ENCODE data around the gene TCF12. TPM values are rescaled to one million over a fixed set of nuclear protein-coding genes. Genes with fewer than 3 reads are reported as not detected.

The TCF12 gene
- total RNA-seq, 1 experiment from 2014 or later: 76.7 TPM

GRCh38 chr15:57085267-57085666 lies 166.8 kb downstream of the TCF12 start:
- H3K79me2 ChIP-seq (ENCODE audit: insufficient read depth, low read length): no peaks in the 10 kb centered on the region; the same call in 1 of the 2 replicates
- no peak overlapping the region for H2BK120ac ChIP-seq (ENCODE audit: low read depth, low read length, poor library complexity, severe bottlenecking)
- H3K27me3 Mint-ChIP-seq (ENCODE audit: low read depth): no peaks in the 10 kb centered on the region
- H2BK20ac ChIP-seq (ENCODE audit: low read depth, low read length, poor library complexity, severe bottlenecking): no peak overlapping the region
- peaks cover 5 to 11% of the 10 kb centered on the region in 2 experiments for H3K4me1 Mint-ChIP-seq
- no peak overlapping the region for H2BK15ac ChIP-seq (ENCODE audit: low read depth, low read length)
- H2BK12ac ChIP-seq (ENCODE audit: insufficient read length, low read depth, low read length): no peak overlapping the region
- H3K9me3 ChIP-seq (ENCODE audit: control insufficient read depth, low read depth, low read length): no peaks in the 10 kb centered on the region
- no peak overlapping the region for H3K4ac ChIP-seq (ENCODE audit: low read depth, low read length)
- no peaks in the 10 kb centered on the region for H3K23me2 ChIP-seq (ENCODE audit: insufficient read length, low read depth, low read length, poor library complexity, severe bottlenecking)
- no peak overlapping the region for H2AFZ ChIP-seq (ENCODE audit: low read length)
- no peaks in the 10 kb centered on the region for H3K27me3 ChIP-seq (ENCODE audit: insufficient read depth, low read length)
- no peak overlapping the region for H3T11ph ChIP-seq (ENCODE audit: low read length)
- no peak overlapping the region for H3K4me2 ChIP-seq (ENCODE audit: insufficient read depth, insufficient read length, low read length)
- no peak overlapping the region for H4K91ac ChIP-seq (ENCODE audit: insufficient read length, low read depth, low read length)
- no peaks in the 10 kb centered on the region for H3K36me3 Mint-ChIP-seq (ENCODE audit: insufficient read depth in 1 of 3, low read depth in 3 of 3)
- H3K4me3 Mint-ChIP-seq: no peak overlapping the region
- H4K20me1 ChIP-seq (ENCODE audit: control insufficient read depth, insufficient read depth, insufficient read length): no peaks in the 10 kb centered on the region
- H3K9ac ChIP-seq (ENCODE audit: extremely low read depth, insufficient read length, low read length): no peak overlapping the region
- no peaks in the 10 kb centered on the region for H3K9me3 Mint-ChIP-seq
- no peak overlapping the region for H2BK5ac ChIP-seq (ENCODE audit: insufficient read length, low read length)
- H3K27ac ChIP-seq (ENCODE audit: insufficient read length, low read depth, low read length): no peak overlapping the region
- H3K56ac ChIP-seq (ENCODE audit: insufficient read length, low read depth, low read length): no peak overlapping the region
- no peak for TF ChIP-seq CTCF (conservative IDR thresholded peaks at IDR 0.05)
- H3K14ac ChIP-seq (ENCODE audit: insufficient read depth, low read length): no peak overlapping the region
- H3K4me1 ChIP-seq (ENCODE audit: insufficient read depth, low read length): no peaks in the 10 kb centered on the region
- no peak for DNase-seq
- WGBS (ENCODE audit: extremely low coverage, insufficient read length, low lambda C conversion rate): no CpG with 5 or more reads among the region's 4 CpGs
- no peak overlapping the region for H4K5ac ChIP-seq (ENCODE audit: insufficient read length, low read depth, low read length)
- no peak overlapping the region for H3K18ac ChIP-seq (ENCODE audit: insufficient read length, low read depth, low read length)
- no peak overlapping the region for H3K23ac ChIP-seq (ENCODE audit: insufficient read length, low read depth, low read length)
- no peak overlapping the region for H4K8ac ChIP-seq (replicated peaks; ENCODE audit: insufficient read length, low read depth, low read length)
- no peak overlapping the region for H2AK5ac ChIP-seq (ENCODE audit: insufficient read length, low read length)
- H3K27ac Mint-ChIP-seq: no peak overlapping the region; a peak in 1 of 7 replicates
- H3K79me1 ChIP-seq (ENCODE audit: insufficient read depth, low read depth, low read length, poor library complexity, severe bottlenecking): peaks cover 9% of the 10 kb centered on the region

Measured in H9 (cell line).